Activated gamma-delta T cell (primary cell): ENCODE results near the gene CCDC82.
"Not testable (repeated sequence)": the region's sequence is repeated elsewhere in the genome, so short reads cannot be mapped to it uniquely, and the experiment has no call there.

Experiments used
- DNase-seq: peaks from one replicate; lab custom pipeline; 2025; lab: John Stamatoyannopoulos, UW
- total RNA-seq, 2 donors: gene quantifications; one replicate each; lab custom pipeline; 2026; lab: John Stamatoyannopoulos, UW

CCDC82 gene
- 76.3 to 106 reads per million in 2 donors for total RNA-seq

- peak; percentile 90 for DNase-seq
Observed at GRCh38 chr11:96389720-96390487, at the start of gene CCDC82, which contains the start of gene JRKL. TSS of gene CCDC82 (minus strand) at chr11:96389912. CDS start at chr11:96384747, 5,165 bp downstream. TSS of gene JRKL (plus strand) at chr11:96390013. CDS start at chr11:96390650, 637 bp downstream.

- DNase-seq, result not testable (repeated sequence)
Observed at GRCh38 chr11:96432654-96433053, 42.9 kb upstream of the CCDC82 start.

- no peak for DNase-seq
Observed at GRCh38 chr11:96430668-96431067, 41.0 kb upstream of the CCDC82 start.

- DNase-seq, result no peak
Observed at GRCh38 chr11:96424693-96425092, 35.0 kb upstream of the CCDC82 start.

- no peak for DNase-seq
Observed at GRCh38 chr11:96413408-96413807, 23.7 kb upstream of the CCDC82 start.

GRCh38 chr11:96412761-96413381 lies 23.2 kb upstream of the CCDC82 start:
- no peak for DNase-seq

GRCh38 chr11:96411412-96411811 lies 21.7 kb upstream of the CCDC82 start:
- not testable (repeated sequence) for DNase-seq

GRCh38 chr11:96400697-96401096 lies 11.0 kb upstream of the CCDC82 start:
- no peak for DNase-seq

GRCh38 chr11:96397863-96398262 lies 8.2 kb upstream of the CCDC82 start:
- no peak for DNase-seq

GRCh38 chr11:96396637-96397036 lies 6.9 kb upstream of the CCDC82 start:
- DNase-seq, result no peak

- no peak for DNase-seq
Observed at GRCh38 chr11:96394773-96395172, 5.1 kb upstream of the CCDC82 start.

- DNase-seq, result no peak
Observed at GRCh38 chr11:96393753-96394348, 4.1 kb upstream of the CCDC82 start.

- DNase-seq, result no peak
Observed at GRCh38 chr11:96391698-96392307, 2.1 kb upstream of the CCDC82 start.

- DNase-seq, result no peak
Observed at GRCh38 chr11:96390488-96390792, 728 bp upstream of the CCDC82 start.

GRCh38 chr11:96388891-96389719 lies 607 bp downstream of the CCDC82 start:
- no peak for DNase-seq

GRCh38 chr11:96385187-96385586 lies 4.5 kb downstream of the CCDC82 start:
- DNase-seq, result no peak

- no peak for DNase-seq
Observed at GRCh38 chr11:96384156-96384555, 5.6 kb downstream of the CCDC82 start.

GRCh38 chr11:96376796-96377195 lies 12.9 kb downstream of the CCDC82 start:
- no peak for DNase-seq

GRCh38 chr11:96373826-96374225 lies 15.9 kb downstream of the CCDC82 start:
- no peak for DNase-seq

- DNase-seq, result no peak
Observed at GRCh38 chr11:96367342-96367741, 22.4 kb downstream of the CCDC82 start.

GRCh38 chr11:96366024-96366423 lies 23.7 kb downstream of the CCDC82 start:
- DNase-seq, result no peak

- DNase-seq, result no peak
Observed at GRCh38 chr11:96365493-96365892, 24.2 kb downstream of the CCDC82 start.
